Activated CD8-positive, alpha-beta memory T cell treated with anti-CD3 and anti-CD28 coated beads, Interleukin-2, amount 50 U/mL, for 4 hours (primary cell): ENCODE results near the gene ZNF662.

Experiments
- DNase-seq: peaks from one replicate; pipeline ENCODE4 v3.0.0-alpha.2; 2020

Gene ZNF662

DNA sequence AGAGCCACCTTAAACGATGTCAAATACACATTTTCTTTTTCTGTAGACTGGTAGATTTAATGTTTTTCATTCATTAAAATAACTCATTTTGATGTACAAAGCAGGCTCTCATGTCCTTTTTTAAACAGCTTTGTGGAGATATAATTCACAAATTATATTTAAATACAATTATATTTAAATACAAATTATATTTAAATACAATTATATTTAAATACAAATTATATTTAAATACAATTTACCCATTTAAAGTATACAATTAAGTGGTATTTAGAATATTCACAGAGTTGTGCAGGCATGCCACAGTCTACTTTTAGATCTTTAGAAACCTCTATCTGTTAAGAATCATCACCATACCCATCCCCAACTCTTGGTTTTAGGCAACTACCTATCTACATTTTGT lies 36.8 kb downstream of the ZNF662 start:
- DNase-seq = no peak

DNA sequence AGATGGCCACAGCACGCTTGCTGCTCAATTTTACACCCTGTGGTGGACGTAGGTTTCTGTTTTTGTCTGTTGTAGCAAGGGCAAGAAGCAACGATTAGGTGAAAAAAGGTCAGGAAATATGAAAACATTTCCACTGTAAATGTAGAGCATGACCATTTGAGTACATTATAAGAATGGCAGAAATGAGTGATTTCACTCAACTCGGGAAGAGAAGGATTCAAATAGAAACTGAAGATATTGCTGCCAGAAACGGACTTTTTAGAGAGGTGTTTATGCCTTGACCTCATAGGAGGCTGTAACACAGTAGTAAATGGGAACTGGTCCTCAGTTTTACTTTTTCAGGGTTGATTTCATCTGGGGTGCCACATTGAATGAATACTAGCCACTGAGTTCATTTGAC lies 40.1 kb downstream of the ZNF662 start:
- DNase-seq = no peak

DNA sequence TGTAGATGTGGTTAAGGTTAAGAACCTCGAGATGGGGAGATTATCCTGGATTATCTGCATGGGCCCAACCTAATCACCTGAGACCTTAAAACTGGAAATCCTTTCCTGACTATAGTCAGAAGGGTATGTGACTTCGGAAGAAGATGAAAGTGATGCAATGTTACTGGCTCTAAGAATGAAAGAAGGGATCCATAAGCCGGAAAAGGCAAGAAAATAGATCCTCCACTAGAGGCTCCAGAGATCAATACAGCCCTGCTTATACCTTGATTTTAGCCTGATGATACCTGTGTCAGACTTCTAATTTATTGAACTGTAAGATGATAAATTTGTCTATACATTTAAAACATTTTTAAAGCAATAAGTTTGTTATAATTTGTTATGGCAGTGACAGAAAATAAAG lies 51.6 kb downstream of the ZNF662 start:
- DNase-seq = no peak

DNA sequence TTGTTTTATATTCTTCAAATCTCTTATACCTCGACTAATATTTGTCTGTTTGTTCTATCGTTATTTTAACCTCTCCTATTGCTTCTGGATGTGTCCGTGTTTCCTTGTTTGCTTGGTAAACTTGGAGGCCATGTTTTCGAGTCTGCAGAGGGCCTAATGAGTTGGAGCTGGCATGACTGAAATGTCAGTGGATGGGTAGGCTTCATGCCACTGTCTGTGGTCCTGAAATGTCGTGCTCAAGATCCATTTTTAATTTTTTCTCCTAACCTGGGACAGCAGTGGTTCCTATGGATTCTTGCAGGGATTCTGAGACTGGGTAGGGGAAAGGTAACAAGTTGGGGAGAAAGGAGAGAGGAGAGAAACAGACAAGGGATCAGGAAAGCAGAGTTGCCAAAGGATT lies 54.3 kb downstream of the ZNF662 start:
- DNase-seq = no peak

DNA sequence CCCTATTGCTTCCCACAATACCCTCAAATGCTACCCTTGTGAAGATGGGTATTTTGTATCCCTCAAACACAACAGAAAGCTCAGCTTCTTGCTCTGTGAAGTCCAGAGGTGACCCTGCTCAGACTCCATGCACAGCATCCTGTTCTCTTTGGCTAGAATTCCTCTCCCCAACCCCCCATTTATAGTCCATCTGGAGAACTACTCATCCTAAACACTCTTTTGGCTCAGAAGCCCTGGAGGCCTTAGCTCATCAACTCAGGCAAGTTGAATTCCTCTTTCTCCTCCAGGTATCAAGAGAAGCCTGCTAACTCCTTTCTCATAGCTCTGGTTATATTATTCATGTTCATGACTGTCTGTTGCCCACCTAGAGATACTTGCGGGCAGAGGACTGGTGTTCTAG lies 54.8 kb downstream of the ZNF662 start:
- no peak for DNase-seq

DNA sequence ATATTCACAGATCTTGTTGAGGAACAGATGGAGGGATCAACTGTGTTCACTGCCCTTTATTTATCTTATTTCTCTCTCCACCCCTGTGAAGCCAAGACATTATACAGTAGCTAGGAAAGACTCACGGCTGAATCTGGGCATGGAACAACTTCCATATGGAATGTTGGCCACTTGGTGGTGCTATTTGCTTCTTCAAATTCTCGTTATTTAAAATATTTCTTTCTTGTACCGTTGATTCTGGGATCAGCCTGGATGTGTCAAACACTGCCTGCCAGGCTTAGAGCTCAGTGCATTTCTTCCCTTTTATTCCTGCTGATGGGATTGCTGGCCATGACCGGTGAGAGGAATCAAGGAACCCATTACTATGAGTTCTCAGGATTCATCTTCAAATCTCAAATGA lies 55.7 kb downstream of the ZNF662 start:
- no peak for DNase-seq

DNA sequence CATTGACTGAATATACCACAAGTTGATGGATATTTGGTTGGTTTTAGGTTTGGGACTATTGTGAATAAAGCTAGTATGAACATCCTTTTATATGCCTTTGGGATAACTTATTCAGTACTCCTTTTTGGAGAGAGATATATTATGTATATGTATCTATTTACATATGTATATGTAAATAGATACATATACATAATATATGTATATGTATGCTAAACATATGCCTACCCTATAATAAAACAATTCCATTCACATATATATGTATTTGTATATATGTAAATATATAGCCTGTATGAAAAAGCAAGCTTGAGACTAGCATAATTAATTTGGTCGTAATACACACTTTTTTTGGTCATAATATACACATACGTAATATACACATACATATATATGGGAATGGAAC lies 57.3 kb downstream of the ZNF662 start:
- DNase-seq = no peak

DNA sequence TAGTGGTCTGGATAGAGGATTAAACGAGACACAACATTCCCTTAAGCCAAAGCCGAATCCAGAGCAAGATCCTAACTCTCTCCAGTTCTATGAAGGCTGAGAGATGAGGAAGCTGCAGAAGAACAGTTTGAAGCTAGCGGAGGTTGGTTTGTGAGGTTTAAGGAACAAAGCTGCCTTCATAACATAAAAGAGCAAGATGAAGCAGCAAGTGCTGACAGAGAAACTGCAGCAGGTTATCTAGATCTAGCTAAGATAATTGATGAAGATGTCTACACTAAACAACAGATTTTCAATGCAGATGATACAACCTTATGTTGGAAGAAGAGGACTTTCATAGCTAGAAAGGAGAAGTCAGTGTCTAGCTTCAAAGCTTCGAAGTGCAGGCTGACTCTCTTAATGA lies 58.3 kb downstream of the ZNF662 start:
- DNase-seq = no peak
